IMR-90 (cell line): ENCODE data around the gene TMEM117. TPM values are rescaled to one million over a fixed set of nuclear protein-coding genes. Genes with fewer than 3 reads are reported as not detected.

Experiments
- ATAC-seq: fragments of 200-7000 bp; cut with Tn5 transposase; 2 replicates; pipeline ENCODE4 v1.9.1; 2020; ENCODE audit warnings: low read depth, mild to moderate bottlenecking, moderate library complexity
- BruUV-seq: library from RNA; stranded (reverse); fragments of 400-500 nt; replicated peaks from 2 replicates; lab custom pipeline; 2021; lab: Mats Ljungman, UMichigan
- CTCF ChIA-PET: fragments of 300-600 bp; formaldehyde crosslinking; extraction: SDS; loops from one replicate; lab custom pipeline; 2021; ENCODE audit warnings: antibody characterized with exemption; lab: Yijun Ruan, JAX
- POLR2A ChIA-PET: fragments of 300-600 bp; sonication (Branson Sonifier 250); formaldehyde crosslinking; loops from one replicate; lab custom pipeline; 2022; ENCODE audit warnings: antibody characterized with exemption; ENCODE audit not compliant: unreplicated experiment; lab: Charles Lee
- DNase-seq: peaks from one replicate; pipeline ENCODE4 v3.0.0; 2013
- H2AFZ ChIP-seq: replicated peaks from 2 replicates; pipeline ENCODE3; 2013; ENCODE audit warnings: low read length, mild to moderate bottlenecking; ENCODE audit not compliant: poor library complexity
- H2AK5ac ChIP-seq: 2 replicates; pipeline ENCODE4 v1.6.1; 2013; ENCODE audit warnings: low read depth, low read length, inconsistent platforms
- H2AK9ac ChIP-seq: replicated peaks from 2 replicates; pipeline ENCODE3; 2013; ENCODE audit warnings: mild to moderate bottlenecking, low read depth, low read length, moderate library complexity; ENCODE audit not compliant: poor library complexity
- H2BK120ac ChIP-seq: 2 replicates; pipeline ENCODE4 v1.6.1; 2013; ENCODE audit warnings: low read depth, low read length, inconsistent platforms
- H2BK15ac ChIP-seq: 3 replicates; pipeline ENCODE4 v1.6.1; 2013; ENCODE audit warnings: low read depth, low read length, inconsistent platforms
- H2BK20ac ChIP-seq: 2 replicates; pipeline ENCODE4 v1.6.1; 2013; ENCODE audit warnings: low read depth, mild to moderate bottlenecking, inconsistent platforms, low read length, moderate library complexity
- H2BK5ac ChIP-seq: 2 replicates; pipeline ENCODE4 v1.6.1; 2013; ENCODE audit warnings: mild to moderate bottlenecking, low read depth, low read length, inconsistent platforms; ENCODE audit not compliant: poor library complexity, severe bottlenecking
- H3K14ac ChIP-seq: replicated peaks from 2 replicates; pipeline ENCODE4 v1.6.1; 2013; ENCODE audit warnings: low read depth, low read length, inconsistent platforms
- H3K18ac ChIP-seq: 2 replicates; pipeline ENCODE4 v1.6.1; 2013; ENCODE audit warnings: low read depth, low read length, control low read depth
- H3K23ac ChIP-seq: 2 replicates; pipeline ENCODE4 v1.6.1; 2013; ENCODE audit warnings: low read depth, low read length, inconsistent platforms
- H3K27ac ChIP-seq: 2 replicates; pipeline ENCODE4 v1.5.1; 2013; ENCODE audit warnings: mild to moderate bottlenecking, control low read depth, low read length; ENCODE audit not compliant: insufficient read depth
- H3K27me3 ChIP-seq: 2 replicates; pipeline ENCODE4 v1.6.1; 2013; ENCODE audit warnings: low read length; ENCODE audit not compliant: control insufficient read depth, insufficient read depth
- H3K36me3 ChIP-seq: 2 replicates; pipeline ENCODE4 v1.6.1; 2013; ENCODE audit warnings: low read length, mixed read lengths; ENCODE audit not compliant: control insufficient read depth, insufficient read depth
- H3K4ac ChIP-seq: 2 replicates; pipeline ENCODE4 v1.6.1; 2013; ENCODE audit warnings: low read depth, low read length, inconsistent platforms
- H3K4me1 ChIP-seq: 2 replicates; pipeline ENCODE4 v1.6.1; 2013; ENCODE audit warnings: low read length, mixed read lengths; ENCODE audit not compliant: control insufficient read depth, insufficient read depth
- H3K4me2 ChIP-seq: 2 replicates; pipeline ENCODE4 v1.6.1; 2013; ENCODE audit warnings: low read depth, mild to moderate bottlenecking, control low read depth, low read length, moderate library complexity
- H3K4me3 ChIP-seq: 2 replicates; pipeline ENCODE4 v1.5.1; 2013; ENCODE audit warnings: low read depth, mild to moderate bottlenecking, control low read depth, low read length, moderate library complexity; ENCODE audit not compliant: insufficient read depth
- H3K56ac ChIP-seq: 2 replicates; pipeline ENCODE4 v1.6.1; 2013; ENCODE audit warnings: low read length, inconsistent platforms; ENCODE audit not compliant: insufficient read depth; ENCODE audit errors: extremely low read depth
- H3K79me1 ChIP-seq, 2 experiments: 2 replicates each; pipeline ENCODE4 v1.6.1; 2013; ENCODE audit warnings: low read length in 2 of 2, inconsistent platforms in 1 of 2, low read depth in 1 of 2
- H3K9ac ChIP-seq: 2 replicates; pipeline ENCODE4 v1.6.1; 2013; ENCODE audit warnings: low read depth, low read length, control low read depth
- H3K9me1 ChIP-seq: 2 replicates; pipeline ENCODE4 v1.6.1; 2013; ENCODE audit warnings: low read length, inconsistent platforms; ENCODE audit not compliant: insufficient read depth
- H3K9me3 ChIP-seq: 2 replicates; pipeline ENCODE4 v1.6.1; 2013; ENCODE audit warnings: low read length; ENCODE audit not compliant: control insufficient read depth, insufficient read depth
- H4K20me1 ChIP-seq: 2 replicates; pipeline ENCODE4 v1.6.1; 2013; ENCODE audit warnings: low read length, inconsistent platforms; ENCODE audit not compliant: insufficient read depth
- H4K5ac ChIP-seq: 2 replicates; pipeline ENCODE4 v1.6.1; 2013; ENCODE audit warnings: mild to moderate bottlenecking, low read depth, low read length, control low read depth
- H4K8ac ChIP-seq, 2 experiments: 2 replicates each; pipeline ENCODE4 v1.6.1; 2013; ENCODE audit warnings: low read depth in 2 of 2, low read length in 2 of 2, control low read depth in 1 of 2, inconsistent platforms in 1 of 2
- H4K91ac ChIP-seq: 2 replicates; pipeline ENCODE4 v1.6.1; 2013; ENCODE audit warnings: low read depth, low read length, inconsistent platforms; ENCODE audit not compliant: insufficient read depth
- CTCF ChIP-seq: conservative IDR thresholded peaks from 2 replicates; pipeline ENCODE4 v1.5.1; 2012; ENCODE audit warnings: mild to moderate bottlenecking, low read depth, low read length, improper control_type of control experiment
- MAFK ChIP-seq: IDR thresholded peaks from 2 replicates; pipeline ENCODE4 v1.6.1; 2012; ENCODE audit warnings: low read depth, low read length, improper control_type of control experiment
- RAD21 ChIP-seq: IDR thresholded peaks from 2 replicates; pipeline ENCODE4 v1.6.1; 2012; ENCODE audit warnings: low read length, improper control_type of control experiment
- SMC3 ChIP-seq: fragments of 150-350 bp; IDR thresholded peaks from 2 replicates; pipeline ENCODE4 v1.6.1; 2016; ENCODE audit warnings: low read depth, mild to moderate bottlenecking, antibody characterized with exemption, low read length, moderate library complexity
- WGBS, 2 experiments: methylation state at CpG; one replicate each; pipeline versions ENCODE4 v1.1.5 to v1.1.7; 2013; ENCODE audit warnings: missing lambda C conversion rate in 2 of 2; ENCODE audit not compliant: insufficient read length in 1 of 2; ENCODE audit errors: extremely low coverage in 2 of 2; 5-methylcytosine and 5-hydroxymethylcytosine counted together
- dilution Hi-C: fragments of 300-500 bp; cut with HindIII; formaldehyde crosslinking; loops from one replicate; pipeline ENCODE4 v1.14.3; 2018; ENCODE audit warnings: low sequenced_read_pairs; ENCODE audit not compliant: unreplicated experiment
- in situ Hi-C: fragments of 300-500 bp; cut with MboI; formaldehyde crosslinking; loops from 3 replicates; pipeline ENCODE4 v1.14.3; 2019; ENCODE audit warnings: low sequenced_read_pairs, inconsistent platforms, mixed read lengths
- intact Hi-C: fragments of 100-400 bp; cut with micrococcal nuclease; formaldehyde crosslinking; loops from 2 replicates; pipeline ENCODE4 v1.10.0; 2022
- polyA plus RNA-seq, 3 experiments: library from polyadenylated mRNA; depleted of rRNA; stranded (reverse); fragments of >200 nt; gene quantifications; 2 replicates each; pipeline ENCODE4 v1.2.3, GENCODE V29; 2012; ENCODE audit warnings: low replicate concordance in 1 of 3
- total RNA-seq: library from RNA; depleted of rRNA; stranded (reverse); fragments of >200 nt; gene quantifications from 2 replicates; pipeline ENCODE4 v1.2.3, GENCODE V29; 2012

The TMEM117 gene
- total and polyA plus RNA-seq, 2 of the 4 experiments (the other 2 are of a cell fraction): 8.7 to 21.0 TPM

DNA sequence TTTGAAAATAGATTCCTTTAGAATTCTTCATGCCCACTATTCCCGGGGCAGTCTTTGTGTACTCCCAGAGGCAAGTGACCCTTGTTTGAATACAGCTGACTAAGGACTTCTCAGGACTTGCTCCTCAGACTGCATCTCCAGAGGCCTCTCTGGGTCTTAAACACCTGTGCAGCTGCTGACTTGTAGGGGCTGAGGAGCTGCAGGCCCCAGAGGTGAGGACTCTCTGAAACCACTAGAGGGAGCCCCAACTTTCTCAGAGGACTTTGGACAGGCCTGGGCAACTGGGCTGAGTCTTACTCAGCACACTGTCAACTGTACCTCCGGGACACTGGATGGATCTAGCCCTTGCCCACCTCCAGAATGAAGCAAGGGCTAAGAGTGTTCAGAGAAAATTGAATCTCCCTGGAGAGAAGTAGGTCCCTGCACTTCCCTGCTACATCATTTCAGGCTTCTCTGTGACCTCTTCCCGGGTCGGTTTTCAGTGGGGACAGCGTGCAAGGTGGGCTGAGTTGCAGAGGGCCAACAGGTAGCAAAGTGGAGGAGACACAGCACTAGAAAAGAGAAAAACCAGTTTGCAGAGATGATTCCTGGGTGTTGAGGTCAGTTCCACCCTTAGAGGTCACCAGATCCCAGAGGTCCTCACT, 164.6 kb downstream of the TMEM117 start:
- H2BK20ac ChIP-seq: no peak overlapping the region
- TF ChIP-seq SMC3 (0 out of 2 replicates have a peak, but pooled peaks have one; percentile 9), RAD21 (peak; percentile 21; the same call in 1 of the 2 replicates), CTCF (peak; percentile 39), MAFK (no peak)
- H3K4me2 ChIP-seq: no peak overlapping the region
- ATAC-seq: peak; percentile 74
- H3K4ac ChIP-seq: no peak overlapping the region
- H2BK5ac ChIP-seq: no peak overlapping the region
- no peak overlapping the region for H2BK120ac ChIP-seq
- no peak overlapping the region for H3K18ac ChIP-seq
- H3K4me3 ChIP-seq: no peak overlapping the region
- H2AFZ ChIP-seq: no peak overlapping the region
- dilution Hi-C loops (no loop called here), intact Hi-C loops (no loop called here), in situ Hi-C loops (loop anchor here (10.0 kb wide), 1 partner anchor 924 kb away; no protein-coding TSS in a partner anchor)
- H3K4me1 ChIP-seq: no peaks in the 10 kb centered on the region; the same call in 1 of the 2 replicates
- CTCF ChIA-PET: interaction anchor here (0.9 to 1.5 kb wide), 2 partner anchors 13 to 15 kb away, joined by 3 to 5 read pairs; no protein-coding TSS in a partner anchor
- no peak overlapping the region for H2AK9ac ChIP-seq
- H3K27me3 ChIP-seq: no peaks in the 10 kb centered on the region
- H3K79me1 ChIP-seq: no peaks in the 10 kb centered on the region
- POLR2A ChIA-PET: no interaction called here
- H3K14ac ChIP-seq: no peak overlapping the region
- no peak overlapping the region for H4K91ac ChIP-seq
- no peaks in the 10 kb centered on the region for H3K9me3 ChIP-seq
- peak; percentile 31 for DNase-seq
- no peaks in the 10 kb centered on the region for H3K9me1 ChIP-seq
- H3K56ac ChIP-seq: no peak overlapping the region
- H2BK15ac ChIP-seq: no peak overlapping the region
- H2AK5ac ChIP-seq: no peak overlapping the region
- no TSS peak for BruUV-seq
- H4K8ac ChIP-seq: no peak overlapping the region
- no peak overlapping the region for H4K5ac ChIP-seq
- no peaks in the 10 kb centered on the region for H3K36me3 ChIP-seq
- H3K27ac ChIP-seq: no peak overlapping the region
- no peaks in the 10 kb centered on the region for H4K20me1 ChIP-seq
- H3K23ac ChIP-seq: no peak overlapping the region
- H3K9ac ChIP-seq: no peak overlapping the region
- WGBS, 2 experiments: 100% methylated on average over 3 of the region's 5 CpGs; no CpG with 5 or more reads in 1 of the 2 experiments
